BLaER1 treated with 17β-estradiol and CSF1 and Interleukin-3, amounts not matched to agents 10 nM and 100 nM (cell line): Measurements from ENCODE around the gene HOXB5.

Experiments used
- H3K27ac ChIP-seq, 11 experiments: shearing (Covaris generic); formaldehyde crosslinking; 2 replicates each; pipeline ENCODE4 v1.8.1; 2022
- H3K27me3 ChIP-seq, 11 experiments: shearing (Covaris generic); formaldehyde crosslinking; 2 replicates each; pipeline ENCODE4 v1.8.1; 2022
- H3K36me3 ChIP-seq, 11 experiments: shearing (Covaris generic); formaldehyde crosslinking; 2 replicates each; pipeline ENCODE4 v1.8.1; 2022
- H3K4me1 ChIP-seq, 10 experiments: shearing (Covaris generic); formaldehyde crosslinking; 2 replicates each; pipeline ENCODE4 v1.8.1; 2022
- H3K4me2 ChIP-seq, 11 experiments: shearing (Covaris generic); formaldehyde crosslinking; 2 replicates each; pipeline ENCODE4 v1.8.1; 2022
- H3K4me3 ChIP-seq, 10 experiments: shearing (Covaris generic); formaldehyde crosslinking; 2 replicates each; pipeline ENCODE4 v1.8.1; 2022
- H3K9ac ChIP-seq, 11 experiments: shearing (Covaris generic); formaldehyde crosslinking; 2 replicates each; pipeline ENCODE4 v1.8.1; 2022
- H3K9me3 ChIP-seq, 11 experiments: shearing (Covaris generic); formaldehyde crosslinking; replicated peaks in 1 of 11; 2 replicates each; pipeline ENCODE4 v1.8.1; 2022
- H4K20me1 ChIP-seq, 11 experiments: shearing (Covaris generic); formaldehyde crosslinking; 2 replicates each; pipeline ENCODE4 v1.8.1; 2022
- Cebpa-rat ChIP-seq, 11 experiments: shearing (Covaris generic); IDR thresholded peaks; 2 replicates each; pipeline ENCODE4 v1.8.1; 2022

The HOXB5 gene

GRCh38 chr17:48601539-48602425 is 8.2 kb upstream of the HOXB5 start:
- Histone ChIP-seq H4K20me1 (peaks cover 0 to 97% (median 88%) of the 10 kb centered on the region in 11 experiments; a peak in 17 of 22 replicates), H3K9me3 (peaks cover 0 to 14% (median 9%) of the 10 kb centered on the region in 11 experiments; a peak in 13 of 22 replicates), H3K4me1 (no peaks in the 10 kb centered on the region), H3K9ac (no peak overlapping the region), H3K27me3 (peaks cover 100% of the 10 kb centered on the region in 11 experiments), H3K27ac (no peak overlapping the region), H3K4me2 (no peak overlapping the region), H3K36me3 (no peaks in the 10 kb centered on the region), H3K4me3 (no peak overlapping the region)
- no peak for TF ChIP-seq Cebpa-rat (IDR thresholded peaks at IDR 0.05)

GRCh38 chr17:48601207-48601538 is 7.6 kb upstream of the HOXB5 start:
- H3K27ac ChIP-seq: no peak overlapping the region

GRCh38 chr17:48600244-48601098 is 6.9 kb upstream of the HOXB5 start:
- Histone ChIP-seq H3K36me3 (no peaks in the 10 kb centered on the region), H4K20me1 (peaks cover 0 to 97% (median 88%) of the 10 kb centered on the region in 11 experiments; a peak in 17 of 22 replicates), H3K4me2 (no peak overlapping the region), H3K4me3 (no peak overlapping the region), H3K9ac (no peak overlapping the region), H3K27ac (no peak overlapping the region), H3K4me1 (no peaks in the 10 kb centered on the region), H3K9me3 (peaks cover 0 to 14% (median 9%) of the 10 kb centered on the region in 11 experiments; a peak in 13 of 22 replicates), H3K27me3 (peaks cover 100% of the 10 kb centered on the region in 11 experiments)
- TF ChIP-seq Cebpa-rat (IDR thresholded peaks at IDR 0.05): no peak

More at GRCh38 chr17:48601207-48601538, 7.6 kb upstream of the HOXB5 start:
- Histone ChIP-seq H3K4me3 (no peak overlapping the region), H3K4me1 (no peaks in the 10 kb centered on the region), H3K9ac (no peak overlapping the region), H3K9me3 (peaks cover 0 to 14% (median 9%) of the 10 kb centered on the region in 11 experiments; a peak in 13 of 22 replicates), H3K36me3 (no peaks in the 10 kb centered on the region), H3K4me2 (no peak overlapping the region), H3K27me3 (peaks cover 100% of the 10 kb centered on the region in 11 experiments), H4K20me1 (peaks cover 0 to 97% (median 88%) of the 10 kb centered on the region in 11 experiments; a peak in 17 of 22 replicates)
- TF ChIP-seq Cebpa-rat (IDR thresholded peaks at IDR 0.05): no peak

GRCh38 chr17:48599354-48599753 is 5.8 kb upstream of the HOXB5 start:
- Histone ChIP-seq H3K4me3 (no peak overlapping the region), H3K36me3 (no peaks in the 10 kb centered on the region), H4K20me1 (peaks cover 0 to 97% (median 88%) of the 10 kb centered on the region in 11 experiments; a peak in 17 of 22 replicates), H3K9ac (no peak overlapping the region), H3K27ac (no peak overlapping the region), H3K27me3 (peaks cover 100% of the 10 kb centered on the region in 11 experiments), H3K4me1 (no peaks in the 10 kb centered on the region), H3K9me3 (peaks cover 0 to 14% (median 9%) of the 10 kb centered on the region in 11 experiments; a peak in 13 of 22 replicates), H3K4me2 (no peak overlapping the region)
- no peak for TF ChIP-seq Cebpa-rat (IDR thresholded peaks at IDR 0.05)

GRCh38 chr17:48598736-48599135 is 5.2 kb upstream of the HOXB5 start:
- Histone ChIP-seq H3K36me3 (no peaks in the 10 kb centered on the region), H3K9ac (no peak overlapping the region), H3K4me2 (no peak overlapping the region), H4K20me1 (peaks cover 0 to 95% (median 87%) of the 10 kb centered on the region in 11 experiments; a peak in 17 of 22 replicates), H3K4me1 (no peaks in the 10 kb centered on the region), H3K9me3 (peaks cover 0 to 14% (median 9%) of the 10 kb centered on the region in 11 experiments; a peak in 13 of 22 replicates), H3K4me3 (no peak overlapping the region), H3K27ac (no peak overlapping the region), H3K27me3 (peaks cover 99 to 100% (median 100%) of the 10 kb centered on the region in 11 experiments)
- no peak for TF ChIP-seq Cebpa-rat (IDR thresholded peaks at IDR 0.05)

- H3K27ac ChIP-seq: no peak overlapping the region
- H3K36me3 ChIP-seq: no peaks in the 10 kb centered on the region
- peaks cover 0 to 6% (median 4%) of the 10 kb centered on the region in 10 experiments; a peak in 6 of 20 replicates for H3K4me1 ChIP-seq
- TF ChIP-seq Cebpa-rat (IDR thresholded peaks at IDR 0.05): no peak
- no peak overlapping the region for H3K9ac ChIP-seq
- no peak overlapping the region for H3K4me2 ChIP-seq
- peaks cover 0 to 94% (median 86%) of the 10 kb centered on the region in 11 experiments; a peak in 18 of 22 replicates for H4K20me1 ChIP-seq
- peaks cover 0 to 14% (median 9%) of the 10 kb centered on the region in 11 experiments; a peak in 13 of 22 replicates for H3K9me3 ChIP-seq
- H3K4me3 ChIP-seq: peak overlapping the region in 2 of 10 experiments; percentile 0 to 19; a peak in 1 of 20 replicates
- peaks cover 98 to 100% (median 100%) of the 10 kb centered on the region in 11 experiments for H3K27me3 ChIP-seq
Observed at GRCh38 chr17:48597778-48598631, 4.4 kb upstream of the HOXB5 start.

GRCh38 chr17:48597528-48597777 is 3.9 kb upstream of the HOXB5 start:
- Histone ChIP-seq H3K36me3 (no peaks in the 10 kb centered on the region), H3K4me1 (peaks cover 0 to 6% (median 4%) of the 10 kb centered on the region in 10 experiments; a peak in 6 of 20 replicates), H3K9ac (no peak overlapping the region), H4K20me1 (peaks cover 0 to 95% (median 86%) of the 10 kb centered on the region in 11 experiments; a peak in 18 of 22 replicates), H3K4me3 (0 out of 20 replicates have a peak overlapping the region, but pooled peaks of 1 of the 10 experiments have one; percentile 0), H3K27me3 (peaks cover 98 to 100% (median 100%) of the 10 kb centered on the region in 11 experiments), H3K9me3 (peaks cover 0 to 14% (median 9%) of the 10 kb centered on the region in 11 experiments; a peak in 13 of 22 replicates), H3K27ac (no peak overlapping the region), H3K4me2 (no peak overlapping the region)
- no peak for TF ChIP-seq Cebpa-rat (IDR thresholded peaks at IDR 0.05)
